HepG2 (cell line): ENCODE data around the gene ARF6. TPM values are rescaled to one million over a fixed set of nuclear protein-coding genes. Genes with fewer than 3 reads are reported as not detected.
A peak's percentile ranks its signal among the peaks of the same experiment; 100 is the strongest.

ENCODE experiments used
- CBX2 ChIP-seq, 2 experiments: fragments of 200-600 bp in 1 of 2; sonication (generic); formaldehyde crosslinking in 1 of 2; IDR thresholded peaks; 2 replicates each; pipeline versions ENCODE4 v1.7.0 to v1.8.1; 2018 to 2022; ENCODE audit warnings: low read depth in 2 of 2, low read length in 1 of 2, mild to moderate bottlenecking in 1 of 2, missing genetic modification reagents in 1 of 2
- KLF6 ChIP-seq: IDR thresholded peaks from 2 replicates; pipeline ENCODE4 v1.8.0; 2016; ENCODE audit warnings: missing biosample characterization, missing genetic modification reagents
- LCORL ChIP-seq, 2 experiments: fragments of 450-650 bp in 1 of 2; sonication (generic) in 1 of 2; formaldehyde crosslinking in 1 of 2; IDR thresholded peaks; 2 replicates each; pipeline versions ENCODE4 v1.5.0 to v1.6.1; 2017 to 2020; ENCODE audit warnings: antibody characterized with exemption in 1 of 2, missing genetic modification reagents in 1 of 2
- RARA ChIP-seq: IDR thresholded peaks from 2 replicates; pipeline ENCODE4 v1.6.1; 2016; ENCODE audit warnings: missing genetic modification reagents, missing compliant biosample characterization
- ZBTB7B ChIP-seq: sonication (generic); formaldehyde crosslinking; IDR thresholded peaks from 2 replicates; pipeline ENCODE4 v1.4.0; 2020; ENCODE audit warnings: missing genetic modification reagents
- ZFAT ChIP-seq: sonication (generic); formaldehyde crosslinking; conservative IDR thresholded peaks from 2 replicates; pipeline ENCODE4 v1.8.1; 2023; ENCODE audit warnings: missing genetic modification reagents, inconsistent platforms
- ZNF441 ChIP-seq: sonication (generic); formaldehyde crosslinking; IDR thresholded peaks from 2 replicates; pipeline ENCODE4 v1.7.0; 2021; ENCODE audit warnings: missing genetic modification reagents, borderline replicate concordance
- polyA plus RNA-seq, 8 experiments: library from polyadenylated mRNA; depleted of rRNA in 3 of 8; stranded (reverse) in 7 of 8; unstranded in 1 of 8; fragments of >200 nt; fragmentation: Illumina TruSeq in 4 of 8; extraction: Trizol in 4 of 8; gene quantifications; 2 replicates each; pipeline versions ENCODE4 v1.2.1 to v1.2.3, GENCODE V29; 2011 to 2016; ENCODE audit warnings: low read depth in 4 of 8, missing spikeins in 1 of 8, mixed read lengths in 1 of 8; ENCODE audit not compliant: insufficient read depth in 1 of 8
- total RNA-seq, 5 experiments: library from RNA; depleted of rRNA; stranded (reverse); fragments of >200 nt; fragmentation: Illumina TruSeq; extraction: Trizol; gene quantifications; 2 replicates each; pipeline ENCODE4 v1.2.3, GENCODE V29; 2016; ENCODE audit warnings: low read depth in 1 of 5
- TF ChIP-seq, protein P1 (sequence below): sonication (generic); formaldehyde crosslinking; conservative IDR thresholded peaks from 2 replicates; pipeline ENCODE4 v1.4.0; 2020; ENCODE audit warnings: mild to moderate bottlenecking, missing genetic modification reagents, moderate library complexity
- TF ChIP-seq, protein P2 (sequence below): sonication (generic); formaldehyde crosslinking; IDR thresholded peaks from 2 replicates; pipeline ENCODE4 v1.4.0; 2020; ENCODE audit warnings: missing genetic modification reagents
- TF ChIP-seq, protein P3 (sequence below): sonication (generic); formaldehyde crosslinking; IDR thresholded peaks from 2 replicates; pipeline ENCODE4 v1.5.1; 2020; ENCODE audit warnings: mild to moderate bottlenecking, missing genetic modification reagents, moderate library complexity
- TF ChIP-seq, protein P4 (sequence below): sonication (generic); formaldehyde crosslinking; IDR thresholded peaks from 2 replicates; pipeline ENCODE4 v1.4.0; 2020; ENCODE audit warnings: missing genetic modification reagents, borderline replicate concordance

Gene ARF6
- total and polyA plus RNA-seq, 2 of the 13 experiments (the other 11 are each of a cell fraction or from before 2014, with no cell fraction given), result 12.7 to 31.9 TPM

GRCh38 chr14:49944501-49944900 lies 51.6 kb downstream of the ARF6 start (continued):
- TF ChIP-seq, protein P1, sequence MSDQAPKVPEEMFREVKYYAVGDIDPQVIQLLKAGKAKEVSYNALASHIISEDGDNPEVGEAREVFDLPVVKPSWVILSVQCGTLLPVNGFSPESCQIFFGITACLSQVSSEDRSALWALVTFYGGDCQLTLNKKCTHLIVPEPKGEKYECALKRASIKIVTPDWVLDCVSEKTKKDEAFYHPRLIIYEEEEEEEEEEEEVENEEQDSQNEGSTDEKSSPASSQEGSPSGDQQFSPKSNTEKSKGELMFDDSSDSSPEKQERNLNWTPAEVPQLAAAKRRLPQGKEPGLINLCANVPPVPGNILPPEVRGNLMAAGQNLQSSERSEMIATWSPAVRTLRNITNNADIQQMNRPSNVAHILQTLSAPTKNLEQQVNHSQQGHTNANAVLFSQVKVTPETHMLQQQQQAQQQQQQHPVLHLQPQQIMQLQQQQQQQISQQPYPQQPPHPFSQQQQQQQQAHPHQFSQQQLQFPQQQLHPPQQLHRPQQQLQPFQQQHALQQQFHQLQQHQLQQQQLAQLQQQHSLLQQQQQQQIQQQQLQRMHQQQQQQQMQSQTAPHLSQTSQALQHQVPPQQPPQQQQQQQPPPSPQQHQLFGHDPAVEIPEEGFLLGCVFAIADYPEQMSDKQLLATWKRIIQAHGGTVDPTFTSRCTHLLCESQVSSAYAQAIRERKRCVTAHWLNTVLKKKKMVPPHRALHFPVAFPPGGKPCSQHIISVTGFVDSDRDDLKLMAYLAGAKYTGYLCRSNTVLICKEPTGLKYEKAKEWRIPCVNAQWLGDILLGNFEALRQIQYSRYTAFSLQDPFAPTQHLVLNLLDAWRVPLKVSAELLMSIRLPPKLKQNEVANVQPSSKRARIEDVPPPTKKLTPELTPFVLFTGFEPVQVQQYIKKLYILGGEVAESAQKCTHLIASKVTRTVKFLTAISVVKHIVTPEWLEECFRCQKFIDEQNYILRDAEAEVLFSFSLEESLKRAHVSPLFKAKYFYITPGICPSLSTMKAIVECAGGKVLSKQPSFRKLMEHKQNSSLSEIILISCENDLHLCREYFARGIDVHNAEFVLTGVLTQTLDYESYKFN (CRISPR knock-in tag), result peak; percentile 21; the same call in 1 of the 2 replicates
- TF ChIP-seq, protein P2, sequence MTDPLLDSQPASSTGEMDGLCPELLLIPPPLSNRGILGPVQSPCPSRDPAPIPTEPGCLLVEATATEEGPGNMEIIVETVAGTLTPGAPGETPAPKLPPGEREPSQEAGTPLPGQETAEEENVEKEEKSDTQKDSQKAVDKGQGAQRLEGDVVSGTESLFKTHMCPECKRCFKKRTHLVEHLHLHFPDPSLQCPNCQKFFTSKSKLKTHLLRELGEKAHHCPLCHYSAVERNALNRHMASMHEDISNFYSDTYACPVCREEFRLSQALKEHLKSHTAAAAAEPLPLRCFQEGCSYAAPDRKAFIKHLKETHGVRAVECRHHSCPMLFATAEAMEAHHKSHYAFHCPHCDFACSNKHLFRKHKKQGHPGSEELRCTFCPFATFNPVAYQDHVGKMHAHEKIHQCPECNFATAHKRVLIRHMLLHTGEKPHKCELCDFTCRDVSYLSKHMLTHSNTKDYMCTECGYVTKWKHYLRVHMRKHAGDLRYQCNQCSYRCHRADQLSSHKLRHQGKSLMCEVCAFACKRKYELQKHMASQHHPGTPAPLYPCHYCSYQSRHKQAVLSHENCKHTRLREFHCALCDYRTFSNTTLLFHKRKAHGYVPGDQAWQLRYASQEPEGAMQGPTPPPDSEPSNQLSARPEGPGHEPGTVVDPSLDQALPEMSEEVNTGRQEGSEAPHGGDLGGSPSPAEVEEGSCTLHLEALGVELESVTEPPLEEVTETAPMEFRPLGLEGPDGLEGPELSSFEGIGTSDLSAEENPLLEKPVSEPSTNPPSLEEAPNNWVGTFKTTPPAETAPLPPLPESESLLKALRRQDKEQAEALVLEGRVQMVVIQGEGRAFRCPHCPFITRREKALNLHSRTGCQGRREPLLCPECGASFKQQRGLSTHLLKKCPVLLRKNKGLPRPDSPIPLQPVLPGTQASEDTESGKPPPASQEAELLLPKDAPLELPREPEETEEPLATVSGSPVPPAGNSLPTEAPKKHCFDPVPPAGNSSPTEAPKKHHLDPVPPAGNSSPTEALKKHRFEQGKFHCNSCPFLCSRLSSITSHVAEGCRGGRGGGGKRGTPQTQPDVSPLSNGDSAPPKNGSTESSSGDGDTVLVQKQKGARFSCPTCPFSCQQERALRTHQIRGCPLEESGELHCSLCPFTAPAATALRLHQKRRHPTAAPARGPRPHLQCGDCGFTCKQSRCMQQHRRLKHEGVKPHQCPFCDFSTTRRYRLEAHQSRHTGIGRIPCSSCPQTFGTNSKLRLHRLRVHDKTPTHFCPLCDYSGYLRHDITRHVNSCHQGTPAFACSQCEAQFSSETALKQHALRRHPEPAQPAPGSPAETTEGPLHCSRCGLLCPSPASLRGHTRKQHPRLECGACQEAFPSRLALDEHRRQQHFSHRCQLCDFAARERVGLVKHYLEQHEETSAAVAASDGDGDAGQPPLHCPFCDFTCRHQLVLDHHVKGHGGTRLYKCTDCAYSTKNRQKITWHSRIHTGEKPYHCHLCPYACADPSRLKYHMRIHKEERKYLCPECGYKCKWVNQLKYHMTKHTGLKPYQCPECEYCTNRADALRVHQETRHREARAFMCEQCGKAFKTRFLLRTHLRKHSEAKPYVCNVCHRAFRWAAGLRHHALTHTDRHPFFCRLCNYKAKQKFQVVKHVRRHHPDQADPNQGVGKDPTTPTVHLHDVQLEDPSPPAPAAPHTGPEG, result no peak
- TF ChIP-seq ZFAT (CRISPR knock-in tag) (no peak), LCORL (IDR thresholded peaks at IDR 0.05) (no peak), LCORL (CRISPR knock-in tag; IDR thresholded peaks at IDR 0.05) (no peak), RARA (0 out of 2 replicates have a peak, but pooled peaks have one; percentile 4), ZBTB7B (CRISPR knock-in tag) (no peak), CBX2 (IDR thresholded peaks at IDR 0.05; ENCODE audit: low read depth, low read length) (no peak), CBX2 (CRISPR knock-in tag; IDR thresholded peaks at IDR 0.05; ENCODE audit: low read depth) (no peak), KLF6 (CRISPR knock-in tag) (no peak), ZNF441 (CRISPR knock-in tag) (no peak)
- TF ChIP-seq, protein P3, sequence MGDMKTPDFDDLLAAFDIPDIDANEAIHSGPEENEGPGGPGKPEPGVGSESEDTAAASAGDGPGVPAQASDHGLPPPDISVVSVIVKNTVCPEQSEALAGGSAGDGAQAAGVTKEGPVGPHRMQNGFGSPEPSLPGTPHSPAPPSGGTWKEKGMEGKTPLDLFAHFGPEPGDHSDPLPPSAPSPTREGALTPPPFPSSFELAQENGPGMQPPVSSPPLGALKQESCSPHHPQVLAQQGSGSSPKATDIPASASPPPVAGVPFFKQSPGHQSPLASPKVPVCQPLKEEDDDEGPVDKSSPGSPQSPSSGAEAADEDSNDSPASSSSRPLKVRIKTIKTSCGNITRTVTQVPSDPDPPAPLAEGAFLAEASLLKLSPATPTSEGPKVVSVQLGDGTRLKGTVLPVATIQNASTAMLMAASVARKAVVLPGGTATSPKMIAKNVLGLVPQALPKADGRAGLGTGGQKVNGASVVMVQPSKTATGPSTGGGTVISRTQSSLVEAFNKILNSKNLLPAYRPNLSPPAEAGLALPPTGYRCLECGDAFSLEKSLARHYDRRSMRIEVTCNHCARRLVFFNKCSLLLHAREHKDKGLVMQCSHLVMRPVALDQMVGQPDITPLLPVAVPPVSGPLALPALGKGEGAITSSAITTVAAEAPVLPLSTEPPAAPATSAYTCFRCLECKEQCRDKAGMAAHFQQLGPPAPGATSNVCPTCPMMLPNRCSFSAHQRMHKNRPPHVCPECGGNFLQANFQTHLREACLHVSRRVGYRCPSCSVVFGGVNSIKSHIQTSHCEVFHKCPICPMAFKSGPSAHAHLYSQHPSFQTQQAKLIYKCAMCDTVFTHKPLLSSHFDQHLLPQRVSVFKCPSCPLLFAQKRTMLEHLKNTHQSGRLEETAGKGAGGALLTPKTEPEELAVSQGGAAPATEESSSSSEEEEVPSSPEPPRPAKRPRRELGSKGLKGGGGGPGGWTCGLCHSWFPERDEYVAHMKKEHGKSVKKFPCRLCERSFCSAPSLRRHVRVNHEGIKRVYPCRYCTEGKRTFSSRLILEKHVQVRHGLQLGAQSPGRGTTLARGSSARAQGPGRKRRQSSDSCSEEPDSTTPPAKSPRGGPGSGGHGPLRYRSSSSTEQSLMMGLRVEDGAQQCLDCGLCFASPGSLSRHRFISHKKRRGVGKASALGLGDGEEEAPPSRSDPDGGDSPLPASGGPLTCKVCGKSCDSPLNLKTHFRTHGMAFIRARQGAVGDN (CRISPR knock-in tag), result no peak
- TF ChIP-seq, protein P4, sequence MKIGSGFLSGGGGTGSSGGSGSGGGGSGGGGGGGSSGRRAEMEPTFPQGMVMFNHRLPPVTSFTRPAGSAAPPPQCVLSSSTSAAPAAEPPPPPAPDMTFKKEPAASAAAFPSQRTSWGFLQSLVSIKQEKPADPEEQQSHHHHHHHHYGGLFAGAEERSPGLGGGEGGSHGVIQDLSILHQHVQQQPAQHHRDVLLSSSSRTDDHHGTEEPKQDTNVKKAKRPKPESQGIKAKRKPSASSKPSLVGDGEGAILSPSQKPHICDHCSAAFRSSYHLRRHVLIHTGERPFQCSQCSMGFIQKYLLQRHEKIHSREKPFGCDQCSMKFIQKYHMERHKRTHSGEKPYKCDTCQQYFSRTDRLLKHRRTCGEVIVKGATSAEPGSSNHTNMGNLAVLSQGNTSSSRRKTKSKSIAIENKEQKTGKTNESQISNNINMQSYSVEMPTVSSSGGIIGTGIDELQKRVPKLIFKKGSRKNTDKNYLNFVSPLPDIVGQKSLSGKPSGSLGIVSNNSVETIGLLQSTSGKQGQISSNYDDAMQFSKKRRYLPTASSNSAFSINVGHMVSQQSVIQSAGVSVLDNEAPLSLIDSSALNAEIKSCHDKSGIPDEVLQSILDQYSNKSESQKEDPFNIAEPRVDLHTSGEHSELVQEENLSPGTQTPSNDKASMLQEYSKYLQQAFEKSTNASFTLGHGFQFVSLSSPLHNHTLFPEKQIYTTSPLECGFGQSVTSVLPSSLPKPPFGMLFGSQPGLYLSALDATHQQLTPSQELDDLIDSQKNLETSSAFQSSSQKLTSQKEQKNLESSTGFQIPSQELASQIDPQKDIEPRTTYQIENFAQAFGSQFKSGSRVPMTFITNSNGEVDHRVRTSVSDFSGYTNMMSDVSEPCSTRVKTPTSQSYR (CRISPR knock-in tag), result peak; percentile 87
